Left hindlimb (tissue), 1 donor: ENCODE results near the gene AJM1.
"Not testable (repeated sequence)": the region's sequence is repeated elsewhere in the genome, so short reads cannot be mapped to it uniquely, and the experiment has no call there.

Experiments
- DNase-seq: peaks from one replicate; pipeline ENCODE4 v3.0.0-alpha.2; 2018

Gene AJM1

GRCh38 chr9:136831720-136832104 is 10.6 kb upstream of the AJM1 start:
- no peak for DNase-seq

GRCh38 chr9:136832581-136832980 is 9.7 kb upstream of the AJM1 start:
- no peak for DNase-seq

DNA sequence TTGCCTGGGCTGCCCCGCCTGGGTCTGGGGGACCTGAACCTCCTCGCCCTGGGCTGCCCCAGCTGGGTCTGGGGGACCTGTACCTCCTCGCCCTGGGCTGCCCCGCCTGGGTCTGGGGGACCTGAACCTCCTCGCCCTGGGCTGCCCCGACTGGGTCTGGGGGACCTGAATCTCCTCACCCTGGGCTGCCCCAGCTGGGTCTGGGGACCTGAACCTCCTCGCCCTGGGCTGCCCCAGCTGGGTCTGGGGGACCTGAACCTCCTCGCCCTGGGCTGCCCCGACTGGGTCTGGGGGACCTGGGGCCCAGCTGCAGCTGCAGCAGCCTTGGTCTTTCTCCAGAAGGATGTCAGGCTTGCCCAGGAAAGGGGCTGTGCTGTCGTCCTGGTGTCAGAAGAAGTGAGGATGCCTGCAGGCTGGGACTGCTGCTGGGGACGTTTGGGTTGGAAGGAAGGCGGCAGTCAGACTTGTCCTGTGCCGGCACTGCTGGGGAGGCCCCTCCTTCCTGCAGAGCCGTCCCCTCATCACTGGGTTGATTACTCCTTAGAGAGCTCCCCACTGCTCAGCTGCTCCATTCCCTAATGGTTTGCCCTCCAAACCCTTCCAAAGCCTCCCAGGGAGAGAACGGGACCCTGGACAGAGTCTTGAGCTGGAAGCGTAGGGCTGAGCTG is 8.8 kb upstream of the AJM1 start:
- DNase-seq, result not testable (repeated sequence)

DNA sequence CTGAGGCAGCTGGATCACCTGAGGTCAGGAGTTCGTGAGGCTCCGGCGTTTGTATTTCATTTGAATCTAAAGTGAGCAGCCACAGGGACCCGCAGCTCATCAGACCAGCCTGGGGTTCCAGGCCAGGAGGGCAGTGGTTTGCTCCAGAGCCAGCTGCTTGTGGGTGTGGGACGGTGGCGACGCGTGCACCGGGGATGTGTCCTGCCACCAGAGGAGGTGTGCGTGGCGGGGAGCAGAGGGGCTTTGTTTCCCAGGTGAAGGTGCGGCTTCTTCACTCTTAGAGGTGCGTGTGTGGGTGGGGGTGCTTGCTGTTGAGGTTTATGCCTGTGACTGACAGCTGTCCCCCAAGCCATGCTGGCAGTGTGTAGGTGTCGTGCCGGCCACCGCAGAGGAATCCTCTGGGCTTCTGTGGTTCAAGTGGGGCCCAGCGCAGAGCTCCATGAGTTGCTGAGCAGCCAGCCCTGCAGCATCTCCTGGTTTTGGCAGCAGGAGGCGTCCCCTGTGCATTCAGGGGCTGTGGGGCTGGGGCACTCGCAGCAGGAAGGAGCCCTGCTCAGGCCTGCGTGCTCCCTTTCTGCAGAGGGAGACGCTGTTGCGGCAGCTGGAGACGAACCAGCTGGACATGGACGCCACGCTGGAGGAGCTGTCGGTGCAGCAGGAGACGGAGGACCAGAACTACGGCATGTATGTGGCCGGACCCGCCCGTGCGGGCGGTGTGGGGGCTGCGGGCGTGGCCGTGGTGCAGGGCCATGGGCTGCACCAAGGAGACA is 6.9 kb upstream of the AJM1 start:
- DNase-seq, result peak; percentile 37

DNA sequence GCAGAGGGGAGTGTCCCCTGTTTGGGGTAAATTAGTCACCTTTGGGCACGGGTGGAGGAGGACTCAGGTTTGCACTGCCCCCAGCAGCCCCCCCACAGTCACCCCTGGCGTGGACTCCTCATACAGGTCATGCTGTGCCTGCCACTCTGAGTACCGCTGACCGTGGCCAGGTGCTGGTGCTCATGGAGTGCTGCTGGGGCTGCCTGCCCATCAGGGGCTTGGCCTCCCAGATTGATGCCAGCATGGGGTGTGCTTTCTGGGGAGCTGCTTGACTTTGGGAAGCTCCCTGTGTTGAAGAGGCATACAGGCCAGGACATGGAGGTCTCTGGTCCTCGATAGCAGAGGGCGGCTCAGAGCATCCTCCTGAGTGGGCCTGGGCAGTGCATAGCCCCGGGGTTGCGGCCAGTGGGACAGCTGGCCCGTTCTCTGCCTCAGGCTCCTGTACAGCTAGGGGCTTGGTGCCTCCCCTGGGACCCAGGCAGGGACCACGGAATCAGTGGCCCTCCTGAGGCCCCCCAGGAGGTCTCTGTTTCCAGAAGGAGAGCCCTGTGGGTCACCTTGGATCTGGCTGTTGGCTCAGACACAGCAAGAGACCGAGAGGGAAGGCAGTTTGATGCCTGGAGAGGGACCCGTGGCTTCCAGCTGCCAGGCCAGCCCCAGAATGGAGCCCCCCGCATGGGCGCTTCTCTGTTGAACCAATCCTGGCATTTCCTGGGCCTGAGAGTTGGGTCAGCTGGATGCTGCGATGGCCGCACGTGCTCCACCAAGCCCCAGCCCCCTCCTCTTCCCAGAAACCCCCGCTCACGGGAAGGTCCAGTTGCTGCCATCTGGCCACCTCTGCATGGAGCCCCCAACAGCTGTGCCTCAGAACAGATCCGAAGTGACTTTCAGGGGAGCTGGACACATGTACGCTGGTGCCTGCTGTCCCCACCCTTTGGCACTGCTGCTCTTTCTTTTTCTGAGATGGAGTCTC is 6.1 kb upstream of the AJM1 start:
- peak; percentile 40 for DNase-seq

- DNase-seq, result peak; percentile 40
Measured at GRCh38 chr9:136837146-136837855, 5.0 kb upstream of the AJM1 start.

GRCh38 chr9:136837856-136838277 is 4.4 kb upstream of the AJM1 start:
- not testable (repeated sequence) for DNase-seq

- DNase-seq, result no peak
Measured at GRCh38 chr9:136838314-136839228, 3.7 kb upstream of the AJM1 start.

- no peak for DNase-seq
Measured at GRCh38 chr9:136839229-136840139, 2.8 kb upstream of the AJM1 start.

- no peak for DNase-seq
Measured at GRCh38 chr9:136840140-136840876, 2.0 kb upstream of the AJM1 start.

DNA sequence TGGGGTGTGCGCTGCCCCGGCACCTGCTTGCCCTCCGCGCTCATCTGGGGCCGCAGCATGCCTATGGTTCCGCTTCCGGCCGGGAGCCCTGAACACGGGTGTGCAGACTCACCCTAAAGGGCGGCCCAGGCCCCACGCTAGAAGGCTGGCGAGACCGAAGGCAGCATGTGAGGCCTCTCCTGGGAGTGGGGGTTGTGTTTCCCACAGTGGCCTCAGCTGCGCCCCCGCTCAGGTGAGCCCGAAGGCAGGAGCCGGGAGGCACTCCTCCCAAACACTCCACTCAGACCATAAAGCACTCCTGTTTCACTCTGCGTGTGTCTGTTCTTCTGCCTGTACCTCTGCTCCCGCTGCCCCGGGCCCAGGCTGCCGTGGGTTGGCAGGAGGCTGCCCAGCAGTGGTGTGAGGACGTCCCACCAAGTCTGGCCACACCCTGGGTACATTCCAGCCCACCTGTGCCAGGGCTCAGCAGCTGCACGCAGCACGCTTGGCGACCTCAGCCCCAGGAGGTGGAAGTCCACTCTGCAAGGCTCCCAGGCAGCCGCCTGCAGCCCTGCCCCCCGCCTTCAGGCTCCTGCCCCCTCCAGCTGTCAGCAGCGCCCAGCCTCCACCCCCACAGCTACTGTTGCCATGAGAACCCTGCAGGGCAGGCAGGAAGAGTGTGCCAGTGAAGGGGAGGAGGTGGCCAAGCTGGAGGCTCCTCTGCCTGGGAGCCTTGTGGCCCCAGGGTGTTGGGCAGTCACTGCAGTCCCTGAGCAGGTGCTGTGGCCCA is 1.2 kb upstream of the AJM1 start:
- peak; percentile 76 for DNase-seq

DNA sequence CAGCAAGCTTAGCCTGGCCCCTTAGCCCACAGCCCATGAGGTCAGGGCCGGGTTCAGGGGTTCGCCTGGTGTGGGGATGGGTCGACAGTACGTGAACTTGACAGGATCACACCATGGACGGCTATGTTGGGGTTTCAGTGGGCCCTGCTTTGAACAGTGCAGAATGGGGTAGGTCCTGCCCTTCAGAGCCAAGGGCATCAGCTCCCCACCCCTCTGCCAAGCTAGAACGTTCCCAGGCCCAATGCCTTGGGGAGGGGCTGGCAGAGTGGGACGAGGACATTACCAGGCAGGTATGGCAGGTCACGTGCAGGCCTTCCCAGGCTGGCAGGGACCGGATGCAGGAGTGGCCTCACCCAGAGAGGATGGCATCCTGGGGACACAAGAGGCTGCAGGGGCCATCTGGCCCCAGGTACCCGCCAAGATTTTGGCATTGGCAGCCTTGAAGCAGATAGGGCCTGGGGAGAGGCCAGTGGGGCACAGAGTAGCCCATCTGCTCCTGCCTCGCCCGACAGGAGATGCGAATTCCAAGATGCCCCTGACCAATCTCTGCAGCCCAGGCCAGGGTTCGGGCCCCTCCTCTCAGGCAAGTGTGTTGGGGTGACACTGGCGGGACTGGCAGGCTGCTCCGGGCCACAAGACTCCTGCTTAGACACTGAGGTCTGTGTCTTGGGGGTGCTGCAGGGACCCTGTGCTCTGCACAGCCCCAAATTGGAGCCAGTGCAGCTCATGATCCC is 465 bp upstream of the AJM1 start:
- DNase-seq, result not testable (repeated sequence)

- not testable (repeated sequence) for DNase-seq
Measured at GRCh38 chr9:136843159-136843800, 1.0 kb downstream of the AJM1 start.

DNA sequence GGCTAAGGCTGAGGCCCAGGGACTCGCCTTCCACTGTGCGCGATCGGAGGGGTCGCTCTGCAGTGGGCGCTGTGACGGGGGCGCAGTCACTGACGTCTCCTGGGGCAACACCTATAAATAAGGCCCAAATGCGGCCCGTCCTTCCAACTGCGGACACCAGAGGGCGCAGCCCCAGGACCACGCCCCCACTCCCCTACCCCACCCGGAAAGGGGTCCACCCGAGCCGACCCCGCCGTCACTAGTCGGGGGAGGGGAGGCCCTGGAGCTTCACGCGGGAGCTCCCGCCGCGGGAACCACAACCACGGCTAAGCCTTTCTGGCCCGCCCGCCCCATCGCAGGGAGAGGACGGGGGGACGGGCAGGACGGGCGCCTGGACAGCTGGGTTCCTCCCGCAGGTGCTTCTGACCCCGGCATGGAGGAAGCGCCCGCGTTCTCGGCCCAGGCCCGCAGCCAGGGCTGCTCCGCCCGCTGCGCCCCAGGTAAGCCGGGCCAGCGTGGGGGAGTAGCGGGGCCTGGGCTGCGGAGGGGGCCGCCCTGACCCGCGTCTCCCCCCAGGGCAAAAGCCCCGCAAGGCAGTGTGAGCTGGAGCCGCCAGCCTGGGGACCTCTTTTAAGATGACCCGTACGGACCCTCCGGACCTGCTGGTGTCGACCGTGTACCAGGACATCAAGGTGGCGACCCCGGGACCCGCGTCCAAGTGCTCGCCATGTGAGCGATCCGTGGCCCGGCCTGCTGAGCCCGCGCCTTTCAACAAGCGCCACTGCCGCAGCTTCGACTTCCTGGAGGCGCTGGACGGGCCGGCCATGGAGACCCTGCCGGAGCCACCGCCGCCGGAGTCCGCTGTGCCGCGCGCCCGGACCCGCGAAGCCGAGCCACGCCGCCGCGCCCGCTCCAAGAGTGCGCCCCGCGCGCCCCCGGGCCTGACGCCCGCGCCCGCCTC is 1.8 kb downstream of the AJM1 start:
- not testable (repeated sequence) for DNase-seq

DNA sequence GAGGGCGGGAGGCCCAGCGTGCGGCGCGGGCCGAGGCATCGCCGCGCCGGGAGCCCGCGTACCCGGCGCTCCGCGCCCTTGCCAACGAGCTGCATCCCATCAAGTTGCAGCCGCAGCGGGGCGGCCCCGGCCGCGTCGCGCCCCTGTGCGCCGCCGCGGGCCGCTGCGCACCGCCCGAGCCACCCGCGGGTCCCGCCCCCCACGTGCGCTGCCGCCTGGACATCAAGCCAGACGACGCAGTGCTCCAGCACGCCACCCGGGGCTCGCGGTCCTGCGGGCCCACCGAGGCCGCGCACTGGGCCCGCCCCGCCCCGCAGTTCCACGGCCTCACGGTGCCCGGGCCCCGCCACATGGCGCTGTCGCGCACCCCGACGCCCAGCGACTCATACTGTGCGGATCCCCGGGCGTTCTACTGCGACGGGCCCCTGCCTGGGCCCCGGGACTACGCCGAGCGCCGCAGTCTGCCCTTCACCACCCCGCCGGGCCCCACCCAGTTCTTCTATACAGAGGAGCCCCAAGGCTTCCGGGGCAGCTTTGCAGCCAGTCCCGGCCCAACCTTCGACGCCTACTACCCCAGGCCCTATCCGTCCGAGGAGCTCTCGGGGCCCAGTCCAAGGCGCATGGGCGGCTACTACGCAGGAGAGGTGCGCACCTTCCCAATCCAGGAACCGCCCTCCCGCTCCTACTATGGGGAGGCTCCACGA is 2.6 kb downstream of the AJM1 start:
- no peak for DNase-seq
